ENCODE results near the gene DIP2C. TPM values are rescaled to one million over a fixed set of nuclear protein-coding genes. Genes with fewer than 3 reads are reported as not detected.
A peak's percentile ranks its signal among the peaks of the same experiment; 100 is the strongest.
"Not testable (repeated sequence)": the region's sequence is repeated elsewhere in the genome, so short reads cannot be mapped to it uniquely, and the experiment has no call there.

Gene DIP2C
- total RNA-seq, 1 donor from 2014 or later: 52.6 TPM

GRCh38 chr10:513393-513792 is 176.1 kb downstream of the DIP2C start:
- H3K27ac Mint-ChIP-seq (ENCODE audit: unreplicated experiment): no peak overlapping the region
- peaks cover 3% of the 10 kb centered on the region for H3K36me3 Mint-ChIP-seq (ENCODE audit: unreplicated experiment)
- H3K27me3 Mint-ChIP-seq (ENCODE audit: unreplicated experiment): peaks cover 20% of the 10 kb centered on the region
- DNase-seq: no peak
- H3K4me1 Mint-ChIP-seq (ENCODE audit: low read depth, unreplicated experiment): peaks cover 66% of the 10 kb centered on the region
- peaks cover 28% of the 10 kb centered on the region for H3K9me3 Mint-ChIP-seq (ENCODE audit: unreplicated experiment)
- TF ChIP-seq CTCF (IDR thresholded peaks at IDR 0.05; ENCODE audit: partially characterized antibody, unreplicated experiment): no peak
- no peak overlapping the region for H3K4me3 Mint-ChIP-seq (ENCODE audit: unreplicated experiment)

- Mint-ChIP-seq H3K4me1 (ENCODE audit: low read depth, unreplicated experiment) (peaks cover 58% of the 10 kb centered on the region), H3K9me3 (ENCODE audit: unreplicated experiment) (peaks cover 31% of the 10 kb centered on the region), H3K27me3 (ENCODE audit: unreplicated experiment) (peaks cover 18% of the 10 kb centered on the region)
- DNase-seq; H3K4me3 Mint-ChIP-seq (ENCODE audit: unreplicated experiment); H3K27ac Mint-ChIP-seq (ENCODE audit: unreplicated experiment); H3K36me3 Mint-ChIP-seq (ENCODE audit: unreplicated experiment): not testable (repeated sequence)
Measured at GRCh38 chr10:512661-513060, 176.8 kb downstream of the DIP2C start.

GRCh38 chr10:511849-512191 is 177.6 kb downstream of the DIP2C start:
- Mint-ChIP-seq H3K9me3 (ENCODE audit: unreplicated experiment) (peaks cover 27% of the 10 kb centered on the region), H3K4me3 (ENCODE audit: unreplicated experiment) (peak overlapping the region; percentile 38), H3K27ac (ENCODE audit: unreplicated experiment) (peak overlapping the region; percentile 88), H3K27me3 (ENCODE audit: unreplicated experiment) (peaks cover 16% of the 10 kb centered on the region), H3K4me1 (ENCODE audit: low read depth, unreplicated experiment) (peaks cover 50% of the 10 kb centered on the region), H3K36me3 (ENCODE audit: unreplicated experiment) (peaks cover 8% of the 10 kb centered on the region)
- no peak for DNase-seq
- TF ChIP-seq CTCF (IDR thresholded peaks at IDR 0.05; ENCODE audit: partially characterized antibody, unreplicated experiment): no peak

GRCh38 chr10:511101-511848 is 178.2 kb downstream of the DIP2C start:
- peaks cover 16% of the 10 kb centered on the region for H3K27me3 Mint-ChIP-seq (ENCODE audit: unreplicated experiment)
- peaks cover 8% of the 10 kb centered on the region for H3K36me3 Mint-ChIP-seq (ENCODE audit: unreplicated experiment)
- H3K27ac Mint-ChIP-seq (ENCODE audit: unreplicated experiment): peak overlapping the region; percentile 88
- TF ChIP-seq CTCF (IDR thresholded peaks at IDR 0.05; ENCODE audit: partially characterized antibody, unreplicated experiment): peak; percentile 98
- peaks cover 52% of the 10 kb centered on the region for H3K4me1 Mint-ChIP-seq (ENCODE audit: low read depth, unreplicated experiment)
- H3K9me3 Mint-ChIP-seq (ENCODE audit: unreplicated experiment): peaks cover 27% of the 10 kb centered on the region
- H3K4me3 Mint-ChIP-seq (ENCODE audit: unreplicated experiment): peak overlapping the region; percentile 68
- DNase-seq: peak; percentile 98

DNA sequence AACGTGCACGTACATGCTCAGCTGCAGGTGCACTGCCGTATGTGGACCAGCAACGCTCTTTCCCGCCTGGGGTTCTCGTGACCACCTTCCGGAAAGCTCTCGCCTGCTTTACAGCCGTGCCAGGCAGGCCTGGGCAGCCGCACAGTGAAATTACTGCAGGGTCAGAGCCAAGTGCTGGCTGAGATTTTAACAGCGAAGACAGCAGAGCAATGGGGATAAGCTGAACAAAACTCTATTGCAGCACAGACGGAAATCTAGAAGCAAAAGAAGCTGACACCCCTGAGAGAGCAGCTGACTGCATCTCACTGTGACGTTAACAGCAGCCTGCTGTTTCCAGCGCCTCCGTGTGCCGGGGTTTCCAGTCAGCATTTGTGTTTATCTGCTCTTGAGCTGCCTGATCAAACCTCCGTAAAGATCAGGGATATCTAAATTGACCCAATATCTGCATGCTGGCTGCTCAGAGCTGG is 179.0 kb downstream of the DIP2C start:
- no peak for DNase-seq
- H3K27me3 Mint-ChIP-seq (ENCODE audit: unreplicated experiment): peaks cover 16% of the 10 kb centered on the region

More for the DNA sequence above, 179.0 kb downstream of the DIP2C start:
- Mint-ChIP-seq H3K36me3 (ENCODE audit: unreplicated experiment) (peaks cover 8% of the 10 kb centered on the region), H3K27ac (ENCODE audit: unreplicated experiment) (peak overlapping the region; percentile 88), H3K4me3 (ENCODE audit: unreplicated experiment) (peak overlapping the region; percentile 81), H3K4me1 (ENCODE audit: low read depth, unreplicated experiment) (peaks cover 50% of the 10 kb centered on the region), H3K9me3 (ENCODE audit: unreplicated experiment) (peaks cover 30% of the 10 kb centered on the region)
- no peak for TF ChIP-seq CTCF (IDR thresholded peaks at IDR 0.05; ENCODE audit: partially characterized antibody, unreplicated experiment)

Measured in glutamatergic neuron (in vitro differentiated cells).